Adrenal gland (tissue), 12 donors: Measurements from ENCODE around the gene RETN. TPM values are rescaled to one million over a fixed set of nuclear protein-coding genes. Genes with fewer than 3 reads are reported as not detected.

ENCODE experiments used
- DNase-seq, 7 donors: peaks; one replicate each; pipeline ENCODE4 v3.0.0-alpha.2; 2019 to 2020
- H3K27ac ChIP-seq, 5 donors: fragments of 200-600 bp; sonication (generic) in 4 of 5; 1 replicate in 3 of 5; 2 replicates in 2 of 5; pipeline versions ENCODE4 v1.5.1 to v1.8.0; 2016 to 2020; ENCODE audit warnings: mild to moderate bottlenecking in 1 of 5
- H3K27me3 ChIP-seq: fragments of 200-600 bp; 2 replicates; pipeline ENCODE4 v1.8.0; 2021
- H3K36me3 ChIP-seq, 2 donors: fragments of 200-600 bp; replicated peaks in 1 of 2; 1 replicate in 1 of 2; 2 replicates in 1 of 2; pipeline versions ENCODE4 v1.5.1 to v1.8.0; 2018 to 2022
- H3K4me1 ChIP-seq, 2 donors: fragments of 200-600 bp; replicated peaks in 1 of 2; 1 replicate in 1 of 2; 2 replicates in 1 of 2; pipeline versions ENCODE4 v1.5.1 to v1.8.0; 2018 to 2021
- H3K4me3 ChIP-seq, 4 donors: fragments of 200-600 bp; sonication (generic) in 3 of 4; one replicate each; pipeline ENCODE4 v1.5.1; 2016 to 2018
- H3K9me3 ChIP-seq, 3 donors: fragments of 200-600 bp; sonication (generic) in 1 of 3; replicated peaks in 1 of 3; 1 replicate in 2 of 3; 2 replicates in 1 of 3; pipeline versions ENCODE4 v1.5.1 to v1.8.0; 2016 to 2021
- CTCF ChIP-seq, 6 experiments: fragments of 450-650 bp in 4 of 6; fragments of 200-600 bp in 2 of 6; sonication (generic) in 1 of 6; IDR thresholded peaks; 1 replicate in 5 of 6; 2 replicates in 1 of 6; pipeline versions ENCODE4 v1.5.1 to v1.8.0; 2016 to 2021; ENCODE audit warnings: antibody characterized with exemption in 6 of 6, mild to moderate bottlenecking in 2 of 6, moderate library complexity in 1 of 6
- POLR2A ChIP-seq, 2 donors: fragments of 450-650 bp; IDR thresholded peaks; one replicate each; pipeline ENCODE4 v1.6.1; 2017; ENCODE audit warnings: antibody characterized with exemption in 2 of 2, mild to moderate bottlenecking in 2 of 2, moderate library complexity in 1 of 2
- WGBS, 4 donors: extraction: QIAGEN DNeasy Blood & Tissue Kit in 2 of 4; methylation state at CpG; one replicate each; pipeline versions ENCODE4 v1.1.5 to v1.1.7; 2013 to 2017; 5-methylcytosine and 5-hydroxymethylcytosine counted together
- intact Hi-C, 2 donors: fragments of 100-400 bp; cut with DNase I; formaldehyde crosslinking; loops; one replicate each; pipeline versions ENCODE4 v1.14.1 to v1.15.0; 2022 to 2023
- polyA plus RNA-seq, 3 donors: library from polyadenylated mRNA; stranded (reverse); fragments of 200-250 nt in 2 of 3; fragments of 350-450 nt in 1 of 3; fragmentation: Illumina TruSeq in 1 of 3; extraction: RNeasy Lipid Tissue Mini Kit (QIAGEN cat#74804) in 1 of 3; gene quantifications; one replicate each; pipeline ENCODE4 v1.2.3, GENCODE V29; 2013 to 2014
- total RNA-seq, 9 donors: library from RNA; depleted of rRNA in 4 of 9; stranded (reverse); fragments of >200 nt in 4 of 9; fragments of 120-200 nt in 1 of 9; fragmentation: NEBNext Ultra II Directional in 1 of 9; extraction: Animal tissue kit (Norgen Biotek cat#: 25700) in 1 of 9; gene quantifications; one replicate each; pipeline versions ENCODE4 v1.1.0 to v1.2.4, GENCODE V29; 2013 to 2023
- donor health status: healthy with polysubstance abuse.
- donor health status: Bipolar disorder and iron deficiency.
- donor health status: DM: yes; HTN: yes; CAD: no.
- donor health status: DM: no; HTN: no; CAD: no.
- donor health status: DM: no; HTN: no; CAD: no.
- donor health status: DM: yes; HTN: yes; CAD: no.

Gene RETN
- total and polyA plus RNA-seq, 12 donors = 0.54 to 42.9 (median 0.78) TPM; not detected in 5

GRCh38 chr19:7697721-7698287 is 29.0 kb downstream of the RETN start:
- H3K4me3 ChIP-seq = no peak overlapping the region
- DNase-seq = no peak
- 69 to 83% (median 73%) methylated on average over 10 of the region's 10 CpGs for WGBS, 4 donors
- no peaks in the 10 kb centered on the region for H3K4me1 ChIP-seq
- peaks cover 5% of the 10 kb centered on the region for H3K27me3 ChIP-seq
- no peaks in the 10 kb centered on the region for H3K36me3 ChIP-seq
- intact Hi-C loops = no loop called here
- H3K27ac ChIP-seq = no peak overlapping the region
- no peaks in the 10 kb centered on the region for H3K9me3 ChIP-seq
- no peak for TF ChIP-seq CTCF (IDR thresholded peaks at IDR 0.05)
- TF ChIP-seq POLR2A (IDR thresholded peaks at IDR 0.05) = no peak

- DNase-seq = no peak
- WGBS, 4 donors = 27 to 37% (median 29%) methylated on average over 8 to 11 of the region's 11 CpGs
- Histone ChIP-seq H3K27me3 (peaks cover 5% of the 10 kb centered on the region), H3K4me3 (no peak overlapping the region), H3K36me3 (no peaks in the 10 kb centered on the region), H3K9me3 (no peaks in the 10 kb centered on the region), H3K27ac (no peak overlapping the region), H3K4me1 (no peaks in the 10 kb centered on the region)
- no peak for TF ChIP-seq POLR2A (IDR thresholded peaks at IDR 0.05)
- TF ChIP-seq CTCF (IDR thresholded peaks at IDR 0.05) = no peak
- intact Hi-C loops = no loop called here
Observed at GRCh38 chr19:7698583-7698982, 29.7 kb downstream of the RETN start.

- Histone ChIP-seq H3K4me3 (no peak overlapping the region), H3K27ac (no peak overlapping the region), H3K4me1 (no peaks in the 10 kb centered on the region), H3K36me3 (no peaks in the 10 kb centered on the region), H3K27me3 (peaks cover 5% of the 10 kb centered on the region), H3K9me3 (no peaks in the 10 kb centered on the region)
- no peak for DNase-seq
- intact Hi-C loops = no loop called here
- WGBS, 4 donors = 34 to 52% (median 43%) methylated on average over 2 of the region's 2 CpGs
- TF ChIP-seq POLR2A (IDR thresholded peaks at IDR 0.05) (no peak), CTCF (IDR thresholded peaks at IDR 0.05) (no peak)
Observed at GRCh38 chr19:7699003-7699402, 30.2 kb downstream of the RETN start.

- DNase-seq = peak in 1 of 7 donors; percentile 30
- Histone ChIP-seq H3K36me3 (no peaks in the 10 kb centered on the region), H3K4me3 (no peak overlapping the region), H3K9me3 (no peaks in the 10 kb centered on the region), H3K27ac (no peak overlapping the region), H3K4me1 (no peaks in the 10 kb centered on the region), H3K27me3 (peaks cover 5% of the 10 kb centered on the region)
- 52 to 61% (median 56%) methylated on average over 14 to 15 of the region's 15 CpGs for WGBS, 4 donors
- no peak for TF ChIP-seq POLR2A (IDR thresholded peaks at IDR 0.05)
- no peak for TF ChIP-seq CTCF (IDR thresholded peaks at IDR 0.05)
- intact Hi-C loops = no loop called here
Observed at GRCh38 chr19:7699417-7700401, 30.9 kb downstream of the RETN start.
